Breast epithelium (tissue), 4 donors: ENCODE data around the gene ABHD6. TPM values are rescaled to one million over a fixed set of nuclear protein-coding genes. Genes with fewer than 3 reads are reported as not detected.

Experiments used
- DNase-seq, 2 donors: peaks; one replicate each; pipeline ENCODE4 v3.0.0-alpha.2; 2019; ENCODE audit warnings: low spot score in 2 of 2
- H3K27ac ChIP-seq, 2 donors: fragments of 200-600 bp; sonication (generic) in 1 of 2; one replicate each; pipeline ENCODE4 v1.5.1; 2016 to 2019; ENCODE audit warnings: mild to moderate bottlenecking in 1 of 2
- H3K27me3 ChIP-seq, 2 donors: fragments of 200-600 bp; sonication (generic) in 1 of 2; one replicate each; pipeline versions ENCODE4 v1.5.1 to v1.6.0; 2017 to 2019; ENCODE audit warnings: control low read depth in 1 of 2, mild to moderate bottlenecking in 1 of 2
- H3K36me3 ChIP-seq: fragments of 200-600 bp; one replicate; pipeline ENCODE4 v1.5.1; 2019
- H3K4me1 ChIP-seq, 2 donors: fragments of 200-600 bp; sonication (generic); one replicate each; pipeline ENCODE4 v1.5.1; 2016 to 2019; ENCODE audit warnings: control low read depth in 1 of 2
- H3K4me3 ChIP-seq, 3 donors: fragments of 200-600 bp; sonication (generic); 1 replicate in 2 of 3; 2 replicates in 1 of 3; pipeline ENCODE4 v1.5.1; 2016 to 2019; ENCODE audit warnings: mild to moderate bottlenecking in 3 of 3, moderate library complexity in 2 of 3
- H3K9me3 ChIP-seq, 2 donors: fragments of 200-600 bp; sonication (generic) in 1 of 2; one replicate each; pipeline ENCODE4 v1.5.1; 2016 to 2019; ENCODE audit warnings: control low read depth in 1 of 2
- CTCF ChIP-seq, 3 donors: fragments of 450-650 bp; IDR thresholded peaks; one replicate each; pipeline ENCODE4 v1.5.1; 2016 to 2017; ENCODE audit warnings: antibody characterized with exemption in 3 of 3, mild to moderate bottlenecking in 3 of 3, moderate library complexity in 3 of 3
- POLR2A ChIP-seq: fragments of 450-650 bp; IDR thresholded peaks from one replicate; pipeline ENCODE4 v1.6.1; 2016; ENCODE audit warnings: antibody characterized with exemption, mild to moderate bottlenecking, moderate library complexity
- POLR2AphosphoS5 ChIP-seq, 3 donors: sonication (generic); formaldehyde crosslinking; IDR thresholded peaks; one replicate each; pipeline ENCODE4 v1.6.1; 2017; ENCODE audit warnings: antibody characterized with exemption in 3 of 3
- intact Hi-C: fragments of 100-400 bp; cut with DNase I; formaldehyde crosslinking; loops from one replicate; pipeline ENCODE4 v1.15.1; 2023; ENCODE audit warnings: low total_unique reads
- total RNA-seq, 3 donors: library from RNA; depleted of rRNA; stranded (reverse); fragments of >200 nt; gene quantifications; one replicate each; pipeline ENCODE4 v1.1.0, GENCODE V29; 2016

ABHD6 gene
- total RNA-seq, 3 donors from 2014 or later = 10.2 to 22.2 (median 13.4) TPM

- DNase-seq = no peak
- H3K9me3 ChIP-seq = no peaks in the 10 kb centered on the region
- no peaks in the 10 kb centered on the region for H3K4me1 ChIP-seq
- no peaks in the 10 kb centered on the region for H3K36me3 ChIP-seq
- intact Hi-C loops = no loop called here
- TF ChIP-seq POLR2AphosphoS5 (IDR thresholded peaks at IDR 0.05) = no peak
- no peak for TF ChIP-seq CTCF (IDR thresholded peaks at IDR 0.05)
- TF ChIP-seq POLR2A = no peak
- H3K27me3 ChIP-seq = no peaks in the 10 kb centered on the region
- no peak overlapping the region for H3K4me3 ChIP-seq
- H3K27ac ChIP-seq = no peak overlapping the region
Measured at GRCh38 chr3:58340594-58341244, 103.1 kb downstream of the ABHD6 start.

DNA sequence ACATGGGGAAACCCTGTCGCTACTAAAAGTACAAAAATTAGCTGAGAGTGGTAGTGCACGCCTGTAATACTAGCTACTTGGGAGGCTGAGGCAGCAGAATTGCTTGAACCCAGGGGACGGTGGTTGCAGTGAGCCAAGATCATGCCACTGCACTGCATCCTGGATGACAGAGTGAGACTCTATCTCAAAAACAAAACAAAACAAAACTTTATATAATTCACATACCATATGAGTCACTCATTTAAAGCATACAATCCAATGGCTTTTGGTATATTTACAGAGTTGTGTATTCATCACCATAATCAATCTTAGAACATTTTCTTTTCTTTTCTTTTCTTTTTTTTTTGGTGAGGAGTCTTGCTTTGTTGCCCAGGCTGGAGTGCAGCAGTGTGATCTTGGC is 103.8 kb downstream of the ABHD6 start:
- no peak overlapping the region for H3K4me3 ChIP-seq
- H3K4me1 ChIP-seq = no peaks in the 10 kb centered on the region
- H3K27me3 ChIP-seq = no peaks in the 10 kb centered on the region
- no peaks in the 10 kb centered on the region for H3K36me3 ChIP-seq
- TF ChIP-seq CTCF (IDR thresholded peaks at IDR 0.05) (no peak), POLR2A (no peak)
- no peaks in the 10 kb centered on the region for H3K9me3 ChIP-seq
- H3K27ac ChIP-seq = no peak overlapping the region
- no peak for DNase-seq
- intact Hi-C loops = no loop called here

DNA sequence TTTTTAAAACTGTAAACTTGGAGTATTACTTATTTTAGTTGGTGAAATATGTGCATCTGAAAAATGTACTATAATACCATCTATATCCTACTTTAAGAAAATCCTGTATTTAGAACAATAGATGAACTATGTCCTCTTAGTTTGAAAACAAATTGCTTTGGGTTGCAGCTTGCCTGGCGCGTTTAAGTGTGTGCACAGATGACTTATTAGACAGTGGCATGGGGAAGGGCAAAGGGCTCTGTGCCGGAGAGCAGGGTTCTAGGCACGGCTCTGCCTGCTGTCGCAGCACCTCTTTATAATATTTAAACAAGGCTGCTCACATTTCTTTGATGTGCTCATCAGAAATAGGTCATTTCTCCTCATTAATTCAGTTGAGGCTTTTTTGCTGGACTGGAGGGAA is 105.1 kb downstream of the ABHD6 start:
- Histone ChIP-seq H3K27me3 (no peaks in the 10 kb centered on the region), H3K27ac (no peak overlapping the region), H3K4me3 (no peak overlapping the region), H3K9me3 (no peaks in the 10 kb centered on the region), H3K4me1 (no peaks in the 10 kb centered on the region), H3K36me3 (no peaks in the 10 kb centered on the region)
- DNase-seq = no peak
- intact Hi-C loops = no loop called here
- TF ChIP-seq POLR2AphosphoS5 (IDR thresholded peaks at IDR 0.05) = no peak
- no peak for TF ChIP-seq POLR2A
- TF ChIP-seq CTCF (IDR thresholded peaks at IDR 0.05) = no peak

Other genes starting within 250 kb of the ABHD6 start
- gene FLNB, start 229.4 kb upstream of the ABHD6 start, total RNA-seq = 100 to 1,000 TPM in 2 of 3 donors, 10 to 100 TPM in 1; 40.3 to 242 (median 164) TPM
- gene DNASE1L3, start 26.8 kb upstream of the ABHD6 start, total RNA-seq = 1 to 10 TPM in 2 of 3 donors, under 1 TPM in 1; 0.44 to 9.2 (median 5.6) TPM
- gene RPP14, start 68.5 kb downstream of the ABHD6 start, total RNA-seq = 10 to 100 TPM in 2 of 3 donors, 1 to 10 TPM in 1; 6.2 to 11.0 (median 10.8) TPM
- 10 to 100 TPM; 10.6 to 19.6 (median 11.1) TPM for gene HTD2, start 68.7 kb downstream of the ABHD6 start, total RNA-seq
- gene PXK, start 95.1 kb downstream of the ABHD6 start, total RNA-seq = 10 to 100 TPM; 30.3 to 36.1 (median 34.6) TPM
- 10 to 100 TPM; 56.0 to 68.2 (median 57.1) TPM for gene PDHB, start 196.0 kb downstream of the ABHD6 start, total RNA-seq